ENCODE measurements around the gene SYT2.

DNA sequence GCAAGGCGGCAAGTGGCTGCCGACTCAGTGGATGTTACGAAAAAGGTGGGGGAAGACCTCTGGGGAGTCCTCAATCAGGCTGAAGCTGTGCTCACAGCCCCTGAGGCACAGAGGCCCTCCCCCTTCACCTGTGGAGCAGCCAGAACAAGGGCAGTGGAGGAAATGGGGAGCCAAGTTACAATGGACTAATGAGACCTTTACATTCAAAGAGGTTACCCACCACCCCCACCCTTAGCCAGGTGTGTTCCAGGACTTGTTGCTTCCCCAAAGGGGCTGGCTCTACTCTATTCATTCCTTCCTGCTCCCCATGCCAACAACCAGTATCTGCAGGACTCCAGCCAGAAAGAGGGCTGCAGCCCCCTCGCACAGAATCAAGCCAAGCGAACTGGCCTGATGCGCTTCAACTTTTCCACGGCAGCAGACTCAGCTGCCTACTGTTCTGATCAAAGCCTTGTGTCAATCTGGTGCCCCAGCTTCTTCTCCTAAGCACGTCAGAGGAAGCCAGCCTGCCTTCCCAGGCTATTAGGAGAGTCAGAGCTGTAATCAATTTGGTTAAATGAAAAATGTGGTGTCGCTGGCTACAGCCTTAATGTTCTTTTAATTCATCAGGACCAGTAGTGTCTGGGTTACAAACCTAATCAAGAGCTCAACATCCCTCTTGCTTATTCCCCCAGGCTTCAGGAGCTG is 1.8 kb upstream of the SYT2 start:
- TF ChIP-seq CTCF (conservative IDR thresholded peaks at IDR 0.05 in 1 of 2, IDR thresholded peaks at IDR 0.05 in 1 of 2; ENCODE audit: low read depth in 1 of 2, low read length in 2 of 2) (no peak), EZH2 (IDR thresholded peaks at IDR 0.05; ENCODE audit: low read length, missing control alignments) (no peak)
